ENCODE data around the gene DNAH2. TPM values are rescaled to one million over a fixed set of nuclear protein-coding genes. Genes with fewer than 3 reads are reported as not detected.

DNAH2 gene
- polyA plus RNA-seq, 3 donors: 0.25 to 0.43 (median 0.25) TPM

Other genes with a start within 250 kb of the DNAH2 start
- 10 to 100 TPM; 35.9 to 38.0 (median 37.6) TPM for gene ZBTB4, start 238.1 kb upstream of the DNAH2 start, polyA plus RNA-seq (ENCODE audit: insufficient read length in 3 of 3)
- under 1 TPM in 1 of 3 donors, not detected in 2; 0.10 TPM for gene SLC35G6, start 236.3 kb upstream of the DNAH2 start, polyA plus RNA-seq (ENCODE audit: insufficient read length in 3 of 3)
- gene POLR2A, start 233.4 kb upstream of the DNAH2 start, polyA plus RNA-seq (ENCODE audit: insufficient read length in 3 of 3): 100 to 1,000 TPM; 108 to 118 (median 118) TPM
- gene TNFSF12, start 168.7 kb upstream of the DNAH2 start, polyA plus RNA-seq (ENCODE audit: insufficient read length in 3 of 3): 10 to 100 TPM; 21.8 to 24.1 (median 22.3) TPM
- 10 to 100 TPM; 11.6 to 15.0 (median 13.4) TPM for gene TNFSF13, start 159.0 kb upstream of the DNAH2 start, polyA plus RNA-seq (ENCODE audit: insufficient read length in 3 of 3)
- gene SENP3, start 155.8 kb upstream of the DNAH2 start, polyA plus RNA-seq (ENCODE audit: insufficient read length in 3 of 3): 10 to 100 TPM; 85.5 to 93.2 (median 91.8) TPM
- 10 to 100 TPM; 46.9 to 67.9 (median 57.3) TPM for gene CD68, start 138.1 kb upstream of the DNAH2 start, polyA plus RNA-seq (ENCODE audit: insufficient read length in 3 of 3)
- 100 to 1,000 TPM; 125 to 133 (median 125) TPM for gene MPDU1, start 133.9 kb upstream of the DNAH2 start, polyA plus RNA-seq (ENCODE audit: insufficient read length in 3 of 3)
- 1 to 10 TPM; 2.8 to 3.9 (median 2.9) TPM for gene SOX15, start 127.7 kb upstream of the DNAH2 start, polyA plus RNA-seq (ENCODE audit: insufficient read length in 3 of 3)
- 10 to 100 TPM; 41.4 to 42.8 (median 42.2) TPM for gene FXR2, start 102.8 kb upstream of the DNAH2 start, polyA plus RNA-seq (ENCODE audit: insufficient read length in 3 of 3)
- 100 to 1,000 TPM; 130 to 152 (median 138) TPM for gene SAT2, start 89.9 kb upstream of the DNAH2 start, polyA plus RNA-seq (ENCODE audit: insufficient read length in 3 of 3)
- 1 to 10 TPM; 2.5 to 4.9 (median 3.0) TPM for gene SHBG, start 87.6 kb upstream of the DNAH2 start, polyA plus RNA-seq (ENCODE audit: insufficient read length in 3 of 3)
- gene ATP1B2, start 66.8 kb upstream of the DNAH2 start, polyA plus RNA-seq (ENCODE audit: insufficient read length in 3 of 3): 10 to 100 TPM; 15.5 to 20.6 (median 20.4) TPM
- gene TP53, start 30.3 kb upstream of the DNAH2 start, polyA plus RNA-seq (ENCODE audit: insufficient read length in 3 of 3): 10 to 100 TPM; 66.7 to 68.6 (median 67.4) TPM
- 10 to 100 TPM; 12.8 to 13.6 (median 13.1) TPM for gene WRAP53, start 29.3 kb upstream of the DNAH2 start, polyA plus RNA-seq (ENCODE audit: insufficient read length in 3 of 3)
- 10 to 100 TPM; 19.9 to 23.7 (median 23.1) TPM for gene EFNB3, start 12.5 kb upstream of the DNAH2 start, polyA plus RNA-seq (ENCODE audit: insufficient read length in 3 of 3)
- gene KDM6B, start 116.5 kb downstream of the DNAH2 start, polyA plus RNA-seq (ENCODE audit: insufficient read length in 3 of 3): 10 to 100 TPM; 15.3 to 18.3 (median 17.9) TPM
- gene TMEM88, start 137.3 kb downstream of the DNAH2 start, polyA plus RNA-seq (ENCODE audit: insufficient read length in 3 of 3): 10 to 100 TPM; 19.1 to 27.1 (median 23.0) TPM
- 10 to 100 TPM; 61.0 to 85.9 (median 73.0) TPM for gene NAA38, start 139.8 kb downstream of the DNAH2 start, polyA plus RNA-seq (ENCODE audit: insufficient read length in 3 of 3)
- 10 to 100 TPM; 23.1 to 24.3 (median 23.8) TPM for gene CYB5D1, start 140.3 kb downstream of the DNAH2 start, polyA plus RNA-seq (ENCODE audit: insufficient read length in 3 of 3)
- gene CHD3, start 171.0 kb downstream of the DNAH2 start, polyA plus RNA-seq (ENCODE audit: insufficient read length in 3 of 3): 100 to 1,000 TPM; 139 to 161 (median 150) TPM
- 1 to 10 TPM; 3.4 to 5.0 (median 4.3) TPM for gene RNF227, start 198.5 kb downstream of the DNAH2 start, polyA plus RNA-seq (ENCODE audit: insufficient read length in 3 of 3)
- gene KCNAB3, start 212.1 kb downstream of the DNAH2 start, polyA plus RNA-seq (ENCODE audit: insufficient read length in 3 of 3): 10 to 100 TPM in 1 of 3 donors, 1 to 10 TPM in 2; 5.9 to 10.2 (median 9.2) TPM
- gene TRAPPC1, start 214.2 kb downstream of the DNAH2 start, polyA plus RNA-seq (ENCODE audit: insufficient read length in 3 of 3): 100 to 1,000 TPM; 131 to 171 (median 162) TPM
- 10 to 100 TPM; 48.1 to 49.6 (median 48.6) TPM for gene CNTROB, start 214.5 kb downstream of the DNAH2 start, polyA plus RNA-seq (ENCODE audit: insufficient read length in 3 of 3)

Measured in right renal cortex interstitium (tissue), 3 donors.